Psoas muscle (tissue), 8 donors: ENCODE measurements around the gene CADM2. TPM values are rescaled to one million over a fixed set of nuclear protein-coding genes. Genes with fewer than 3 reads are reported as not detected.

Source experiments
- ATAC-seq, 4 donors: fragments of 200-7000 bp; cut with Tn5 transposase; one replicate each; pipeline ENCODE4 v1.9.1; 2020; ENCODE audit warnings: moderate library complexity in 3 of 4, mild to moderate bottlenecking in 2 of 4
- DNase-seq, 2 donors: peaks; one replicate each; pipeline ENCODE4 v3.0.0-alpha.2; 2020
- H3K27ac ChIP-seq: fragments of 200-600 bp; one replicate; pipeline ENCODE4 v1.8.0; 2022
- H3K27me3 ChIP-seq, 3 donors: fragments of 200-600 bp in 1 of 3; one replicate each; pipeline versions ENCODE4 v1.6.1 to v1.8.0; 2013 to 2022; ENCODE audit warnings: low read length in 2 of 3, mild to moderate bottlenecking in 2 of 3, moderate library complexity in 1 of 3; ENCODE audit not compliant: insufficient read depth in 3 of 3
- H3K36me3 ChIP-seq, 2 donors: fragments of 200-600 bp in 1 of 2; one replicate each; pipeline versions ENCODE4 v1.6.1 to v1.8.0; 2013 to 2022; ENCODE audit warnings: low read depth in 1 of 2, mild to moderate bottlenecking in 1 of 2, moderate library complexity in 1 of 2; ENCODE audit not compliant: insufficient read depth in 1 of 2
- H3K4me1 ChIP-seq: fragments of 200-600 bp; one replicate; pipeline ENCODE4 v1.8.0; 2022
- H3K4me3 ChIP-seq: fragments of 200-600 bp; one replicate; pipeline ENCODE4 v1.8.0; 2022; ENCODE audit warnings: mild to moderate bottlenecking
- H3K9me3 ChIP-seq: fragments of 200-600 bp; one replicate; pipeline ENCODE4 v1.8.0; 2022
- CTCF ChIP-seq: fragments of 200-600 bp; IDR thresholded peaks from one replicate; pipeline ENCODE4 v1.8.0; 2022; ENCODE audit warnings: antibody characterized with exemption
- WGBS, 3 donors: extraction: QIAGEN DNeasy Blood & Tissue Kit; methylation state at CpG; one replicate each; pipeline versions ENCODE4 v1.1.6 to v1.1.7; 2013; 5-methylcytosine and 5-hydroxymethylcytosine counted together
- intact Hi-C, 2 donors: fragments of 100-400 bp; cut with DNase I; formaldehyde crosslinking; loops; one replicate each; pipeline versions ENCODE4 v1.11.0 to v1.14.2; 2022
- polyA plus RNA-seq, 3 donors: library from polyadenylated mRNA; stranded (reverse); fragments of 200-250 nt; gene quantifications; one replicate each; pipeline ENCODE4 v1.2.3, GENCODE V29; 2013
- total RNA-seq, 4 donors: library from RNA; stranded (reverse); fragmentation: NEBNext Ultra II Directional in 2 of 4; extraction: Animal tissue kit (Norgen Biotek cat#: 25700) in 2 of 4; gene quantifications; one replicate each; pipeline versions ENCODE4 v1.2.1 to v1.2.4, GENCODE V29; 2021 to 2023
- donor health status: healthy with polysubstance abuse.
- donor health status: DM: no; HTN: no; CAD: no; lungs with moderate emphysema.
- donor health status: Bipolar disorder and iron deficiency.
- donor health status: healthy.
- donor health status: DM: yes; HTN: yes; CAD: no.
- donor health status: DM: no; HTN: no; CAD: no.
- donor health status: DM: no; HTN: no; CAD: no.
- donor health status: DM: yes; HTN: yes; CAD: no.

The CADM2 gene
- total and polyA plus RNA-seq, 7 donors, result 3.6 to 15.7 (median 6.3) TPM

GRCh38 chr3:85161544-85161943 lies 202.8 kb downstream of the CADM2 start:
- no peaks in the 10 kb centered on the region for H3K4me1 ChIP-seq
- no peak for TF ChIP-seq CTCF
- no peaks in the 10 kb centered on the region for H3K36me3 ChIP-seq
- intact Hi-C loops, result no loop called here
- H3K27ac ChIP-seq, result no peak overlapping the region
- no peaks in the 10 kb centered on the region for H3K9me3 ChIP-seq
- DNase-seq (no peak), ATAC-seq (no peak)
- H3K27me3 ChIP-seq, result no peaks in the 10 kb centered on the region
- WGBS, 3 donors, result 89 to 95% (median 92%) methylated on average over 7 of the region's 7 CpGs
- no peak overlapping the region for H3K4me3 ChIP-seq

- ATAC-seq (no peak), DNase-seq (no peak)
- Histone ChIP-seq H3K27me3 (no peaks in the 10 kb centered on the region), H3K9me3 (no peaks in the 10 kb centered on the region), H3K36me3 (no peaks in the 10 kb centered on the region), H3K27ac (no peak overlapping the region), H3K4me3 (no peak overlapping the region), H3K4me1 (no peaks in the 10 kb centered on the region)
- intact Hi-C loops, result no loop called here
- 95 to 98% (median 98%) methylated on average over 1 of the region's 1 CpG for WGBS, 3 donors
- no peak for TF ChIP-seq CTCF
Observed at GRCh38 chr3:85162905-85163304, 204.1 kb downstream of the CADM2 start.

GRCh38 chr3:85164436-85164835 lies 205.6 kb downstream of the CADM2 start:
- no peaks in the 10 kb centered on the region for H3K4me1 ChIP-seq
- no peak for ATAC-seq
- intact Hi-C loops, result no loop called here
- no peak overlapping the region for H3K27ac ChIP-seq
- no peaks in the 10 kb centered on the region for H3K36me3 ChIP-seq
- H3K27me3 ChIP-seq, result no peaks in the 10 kb centered on the region
- H3K4me3 ChIP-seq, result no peak overlapping the region
- WGBS, 3 donors, result 72 to 89% (median 85%) methylated on average over 1 of the region's 1 CpG
- no peak for DNase-seq
- H3K9me3 ChIP-seq, result no peaks in the 10 kb centered on the region
- TF ChIP-seq CTCF, result no peak

GRCh38 chr3:85167576-85167975 lies 208.8 kb downstream of the CADM2 start:
- H3K27ac ChIP-seq, result no peak overlapping the region
- no peaks in the 10 kb centered on the region for H3K9me3 ChIP-seq
- no peaks in the 10 kb centered on the region for H3K36me3 ChIP-seq
- 93 to 98% (median 98%) methylated on average over 1 of the region's 1 CpG for WGBS, 3 donors
- H3K4me3 ChIP-seq, result no peak overlapping the region
- intact Hi-C loops, result no loop called here
- H3K27me3 ChIP-seq, result no peaks in the 10 kb centered on the region
- ATAC-seq, result no peak
- TF ChIP-seq CTCF, result no peak
- no peak for DNase-seq
- H3K4me1 ChIP-seq, result no peaks in the 10 kb centered on the region

- DNase-seq (no peak), ATAC-seq (no peak)
- WGBS, 3 donors, result 81 to 87% (median 85%) methylated on average over 1 of the region's 1 CpG
- H3K27ac ChIP-seq, result no peak overlapping the region
- intact Hi-C loops, result no loop called here
- H3K9me3 ChIP-seq, result no peaks in the 10 kb centered on the region
- TF ChIP-seq CTCF, result no peak
- H3K36me3 ChIP-seq, result no peaks in the 10 kb centered on the region
- H3K4me1 ChIP-seq, result no peaks in the 10 kb centered on the region
- H3K4me3 ChIP-seq, result no peak overlapping the region
- no peaks in the 10 kb centered on the region for H3K27me3 ChIP-seq
Observed at GRCh38 chr3:85170646-85171045, 211.9 kb downstream of the CADM2 start.
